Esophagus squamous epithelium (tissue), 4 donors: Measurements from ENCODE around the gene PHF19.

ENCODE experiments used
- POLR2A ChIP-seq, 4 donors: fragments of 450-650 bp; IDR thresholded peaks; one replicate each; pipeline ENCODE4 v1.6.1; 2017; ENCODE audit warnings: antibody characterized with exemption in 4 of 4, mild to moderate bottlenecking in 4 of 4, moderate library complexity in 3 of 4
- TF ChIP-seq, protein P1 (sequence below), 6 experiments: fragments of 450-650 bp in 4 of 6; fragments of 200-600 bp in 2 of 6; sonication (generic) in 2 of 6; IDR thresholded peaks; one replicate each; pipeline ENCODE4 v1.5.1; 2016 to 2019; ENCODE audit warnings: antibody characterized with exemption in 6 of 6, mild to moderate bottlenecking in 4 of 6, moderate library complexity in 4 of 6

DNA sequence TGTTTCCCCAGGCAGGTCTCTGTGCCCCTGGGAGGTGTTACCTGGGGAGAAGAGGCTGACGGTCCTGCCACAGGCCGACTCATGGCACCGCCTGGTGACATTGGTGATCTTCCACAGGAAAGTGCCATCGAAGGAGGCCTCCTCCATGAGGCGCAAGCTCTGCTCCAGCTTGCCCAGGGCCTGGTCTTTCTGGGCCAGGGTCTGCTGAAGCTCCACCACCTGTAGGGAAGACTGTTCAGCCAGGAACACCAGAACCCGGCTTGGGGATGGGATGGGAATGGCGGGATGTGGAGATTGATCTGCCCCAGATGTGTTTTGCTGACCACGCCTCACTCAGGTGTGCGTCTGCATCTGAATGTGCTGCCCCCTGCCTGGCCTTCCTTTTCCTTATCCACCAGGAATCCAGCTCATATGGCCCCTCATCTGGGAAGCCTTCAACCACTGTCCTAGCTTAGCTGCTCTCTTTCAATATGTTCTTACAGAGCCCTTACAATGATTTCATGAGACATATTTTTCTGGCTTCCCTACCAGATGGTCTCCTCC lies 34.4 kb upstream of the PHF19 start:
- TF ChIP-seq, protein P1, sequence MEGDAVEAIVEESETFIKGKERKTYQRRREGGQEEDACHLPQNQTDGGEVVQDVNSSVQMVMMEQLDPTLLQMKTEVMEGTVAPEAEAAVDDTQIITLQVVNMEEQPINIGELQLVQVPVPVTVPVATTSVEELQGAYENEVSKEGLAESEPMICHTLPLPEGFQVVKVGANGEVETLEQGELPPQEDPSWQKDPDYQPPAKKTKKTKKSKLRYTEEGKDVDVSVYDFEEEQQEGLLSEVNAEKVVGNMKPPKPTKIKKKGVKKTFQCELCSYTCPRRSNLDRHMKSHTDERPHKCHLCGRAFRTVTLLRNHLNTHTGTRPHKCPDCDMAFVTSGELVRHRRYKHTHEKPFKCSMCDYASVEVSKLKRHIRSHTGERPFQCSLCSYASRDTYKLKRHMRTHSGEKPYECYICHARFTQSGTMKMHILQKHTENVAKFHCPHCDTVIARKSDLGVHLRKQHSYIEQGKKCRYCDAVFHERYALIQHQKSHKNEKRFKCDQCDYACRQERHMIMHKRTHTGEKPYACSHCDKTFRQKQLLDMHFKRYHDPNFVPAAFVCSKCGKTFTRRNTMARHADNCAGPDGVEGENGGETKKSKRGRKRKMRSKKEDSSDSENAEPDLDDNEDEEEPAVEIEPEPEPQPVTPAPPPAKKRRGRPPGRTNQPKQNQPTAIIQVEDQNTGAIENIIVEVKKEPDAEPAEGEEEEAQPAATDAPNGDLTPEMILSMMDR (IDR thresholded peaks at IDR 0.05) = no peak
- TF ChIP-seq POLR2A (IDR thresholded peaks at IDR 0.05) = no peak
